PC-9 (cell line): ENCODE data around the gene GNA15. TPM values are rescaled to one million over a fixed set of nuclear protein-coding genes. Genes with fewer than 3 reads are reported as not detected.
"Not testable (repeated sequence)": the region's sequence is repeated elsewhere in the genome, so short reads cannot be mapped to it uniquely, and the experiment has no call there.

Experiments
- BruUV-seq: library from RNA; stranded (reverse); fragments of 400-500 nt; replicated peaks from 2 replicates; lab custom pipeline; 2021; lab: Mats Ljungman, UMichigan
- CTCF ChIA-PET: fragments of 300-600 bp; sonication (Branson Sonifier 250); formaldehyde crosslinking; loops from one replicate; lab custom pipeline; 2022; ENCODE audit warnings: antibody characterized with exemption; lab: Charles Lee
- POLR2A ChIA-PET: fragments of 300-600 bp; sonication (Branson Sonifier 250); formaldehyde crosslinking; loops from one replicate; lab custom pipeline; 2022; ENCODE audit warnings: antibody characterized with exemption; ENCODE audit not compliant: unreplicated experiment; lab: Charles Lee
- DNase-seq, 2 experiments: peaks; one replicate each; pipeline versions ENCODE4 v3.0.0 to v3.0.0-alpha.2; 2015 to 2022; ENCODE audit warnings: mixed read lengths in 1 of 2
- H2AFZ ChIP-seq: fragments of 200-600 bp; sonication (generic); 2 replicates; pipeline ENCODE4 v1.8.1; 2017; ENCODE audit warnings: antibody characterized with exemption
- H3F3A ChIP-seq: fragments of 200-600 bp; sonication (generic); 2 replicates; pipeline ENCODE4 v1.8.1; 2017; ENCODE audit warnings: antibody characterized with exemption, mild to moderate bottlenecking, low read depth; ENCODE audit not compliant: insufficient read depth
- H3K27ac ChIP-seq: fragments of 200-600 bp; sonication (generic); 2 replicates; pipeline ENCODE4 v1.6.1; 2016; ENCODE audit warnings: mixed run types
- H3K27me3 ChIP-seq: fragments of 200-600 bp; sonication (generic); 2 replicates; pipeline ENCODE4 v1.6.1; 2016; ENCODE audit warnings: low read depth, mixed run types; ENCODE audit not compliant: insufficient read depth
- H3K36me3 ChIP-seq: fragments of 200-600 bp; sonication (generic); 2 replicates; pipeline ENCODE4 v1.6.1; 2016; ENCODE audit warnings: low read depth, mixed run types
- H3K4me1 ChIP-seq: fragments of 200-600 bp; sonication (generic); replicated peaks from 2 replicates; pipeline ENCODE4 v1.6.1; 2016; ENCODE audit warnings: mixed run types; ENCODE audit not compliant: insufficient read depth
- H3K4me2 ChIP-seq: fragments of 200-600 bp; sonication (generic); 2 replicates; pipeline ENCODE4 v1.6.1; 2017; ENCODE audit warnings: mixed run types
- H3K4me3 ChIP-seq: fragments of 200-600 bp; sonication (generic); 2 replicates; pipeline ENCODE4 v1.6.1; 2016; ENCODE audit warnings: mixed run types
- H3K79me2 ChIP-seq: fragments of 200-600 bp; sonication (generic); 2 replicates; pipeline ENCODE4 v1.6.1; 2017; ENCODE audit warnings: low read depth, mixed run types
- H3K9me2 ChIP-seq: fragments of 200-600 bp; sonication (generic); 2 replicates; pipeline ENCODE4 v1.8.1; 2017; ENCODE audit warnings: mild to moderate bottlenecking; ENCODE audit not compliant: insufficient read depth
- H3K9me3 ChIP-seq: fragments of 200-600 bp; sonication (generic); 2 replicates; pipeline ENCODE4 v1.8.1; 2016; ENCODE audit warnings: low read depth; ENCODE audit not compliant: insufficient read depth
- H4K20me1 ChIP-seq: fragments of 200-600 bp; sonication (generic); 2 replicates; pipeline ENCODE4 v1.8.1; 2017; ENCODE audit not compliant: insufficient read depth
- CTCF ChIP-seq: fragments of 200-600 bp; sonication (generic); conservative IDR thresholded peaks from 2 replicates; pipeline ENCODE4 v1.6.1; 2017; ENCODE audit warnings: mixed run types, antibody characterized with exemption, mild to moderate bottlenecking, moderate library complexity
- EZH2 ChIP-seq: fragments of 200-600 bp; sonication (generic); IDR thresholded peaks from 2 replicates; pipeline ENCODE4 v1.8.0; 2017; ENCODE audit warnings: antibody characterized with exemption, low read depth
- intact Hi-C: fragments of 100-400 bp; cut with micrococcal nuclease; formaldehyde crosslinking; loops from one replicate; pipeline ENCODE4 v1.10.0; 2022; ENCODE audit not compliant: unreplicated experiment
- total RNA-seq: library from RNA; stranded (reverse); gene quantifications from 2 replicates; pipeline ENCODE4 v1.2.3, GENCODE V29; 2021

GNA15 gene
- total RNA-seq, 1 experiment from 2014 or later, result 14.2 TPM

- H3K4me3 ChIP-seq, result no peak overlapping the region
- H3K27ac ChIP-seq, result no peak overlapping the region
- no peaks in the 10 kb centered on the region for H3K9me3 ChIP-seq
- H3K4me2 ChIP-seq, result no peak overlapping the region
- TF ChIP-seq EZH2 (no peak), CTCF (no peak)
- H3K27me3 ChIP-seq, result no peaks in the 10 kb centered on the region
- H3K79me2 ChIP-seq, result no peaks in the 10 kb centered on the region
- H4K20me1 ChIP-seq, result no peaks in the 10 kb centered on the region
- no peaks in the 10 kb centered on the region for H3K4me1 ChIP-seq
- H2AFZ ChIP-seq, result no peak overlapping the region
- H3F3A ChIP-seq, result no peaks in the 10 kb centered on the region
- ChIA-PET POLR2A (no interaction called here), CTCF (no interaction called here)
- intact Hi-C loops, result no loop called here
- no TSS peak for BruUV-seq
- H3K9me2 ChIP-seq, result no peaks in the 10 kb centered on the region
- no peaks in the 10 kb centered on the region for H3K36me3 ChIP-seq
- no peak for DNase-seq
These were observed 16.0 kb downstream of the GNA15 start for GRCh38 chr19:3151563-3152418.

- no peak for DNase-seq
- POLR2A ChIA-PET, result no interaction called here
- Histone ChIP-seq H3K27me3 (no peaks in the 10 kb centered on the region), H3K36me3 (no peaks in the 10 kb centered on the region), H3K27ac (no peak overlapping the region), H3K4me3 (no peak overlapping the region), H3K79me2 (no peaks in the 10 kb centered on the region), H3K4me2 (no peak overlapping the region), H4K20me1 (no peaks in the 10 kb centered on the region), H3K4me1 (no peaks in the 10 kb centered on the region), H3F3A (no peaks in the 10 kb centered on the region), H3K9me3 (no peaks in the 10 kb centered on the region), H2AFZ (no peak overlapping the region), H3K9me2 (no peaks in the 10 kb centered on the region)
- no peak for TF ChIP-seq CTCF
- TF ChIP-seq EZH2, result no peak
- CTCF ChIA-PET, result no interaction called here
- intact Hi-C loops, result no loop called here
- no TSS peak for BruUV-seq
These were observed 16.6 kb downstream of the GNA15 start for GRCh38 chr19:3152419-3152780.

DNA sequence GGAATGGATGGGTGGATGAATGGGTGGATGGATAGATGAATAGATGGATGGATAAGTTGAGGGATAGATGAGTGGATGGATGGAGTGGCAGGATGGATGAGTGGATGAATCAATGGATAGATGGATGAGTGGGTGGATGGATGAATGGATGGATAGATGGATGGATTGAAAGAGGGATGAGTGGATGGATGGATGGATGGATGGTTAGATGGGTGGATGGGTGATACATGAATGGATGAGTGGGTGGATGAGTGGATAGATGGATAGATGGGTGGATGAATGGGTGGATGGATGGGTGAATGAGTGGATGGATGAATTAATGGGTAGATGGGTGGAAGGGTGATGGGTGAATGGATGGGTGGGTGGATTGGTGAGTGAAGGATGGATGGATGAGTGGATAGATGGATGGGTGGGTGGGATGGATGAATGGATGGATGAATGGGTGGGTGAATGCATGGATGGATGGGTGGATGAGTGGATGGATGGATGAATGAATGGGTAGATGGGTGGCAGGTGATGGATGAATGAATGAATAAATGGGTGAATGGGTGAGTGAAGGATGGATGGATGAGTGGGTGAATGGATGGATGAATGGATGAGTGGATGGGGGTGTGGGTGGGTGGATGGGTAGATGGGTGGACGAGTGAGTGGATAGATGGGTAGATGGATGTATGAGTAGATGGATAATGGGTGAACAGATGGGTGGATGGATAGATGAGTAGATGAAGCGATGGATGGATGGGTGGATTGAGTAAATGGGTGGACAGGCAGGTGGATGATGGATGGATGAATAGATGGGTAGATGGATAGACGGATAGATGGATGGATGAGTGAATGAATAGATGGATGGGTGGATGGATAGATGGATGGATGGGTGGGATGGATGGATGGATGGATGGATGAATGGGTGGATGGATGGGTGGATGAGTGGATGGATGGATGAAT lies 17.7 kb downstream of the GNA15 start:
- Histone ChIP-seq H3K9me2 (no peaks in the 10 kb centered on the region), H3K79me2 (no peaks in the 10 kb centered on the region), H3K36me3 (no peaks in the 10 kb centered on the region), H3K27me3 (no peaks in the 10 kb centered on the region), H3K4me2 (no peak overlapping the region), H3F3A (no peaks in the 10 kb centered on the region), H3K4me1 (no peaks in the 10 kb centered on the region), H2AFZ (no peak overlapping the region), H3K9me3 (no peaks in the 10 kb centered on the region), H3K27ac (no peak overlapping the region), H3K4me3 (no peak overlapping the region), H4K20me1 (no peaks in the 10 kb centered on the region)
- intact Hi-C loops, result no loop called here
- no peak for TF ChIP-seq EZH2
- TF ChIP-seq CTCF, result no peak
- ChIA-PET POLR2A (no interaction called here), CTCF (no interaction called here)
- no TSS peak for BruUV-seq
- DNase-seq, result no peak

- H3K27ac ChIP-seq, H3K9me3 ChIP-seq, CTCF ChIA-PET, POLR2A ChIA-PET, H3K36me3 ChIP-seq, H3K4me1 ChIP-seq, H3F3A ChIP-seq, DNase-seq, H4K20me1 ChIP-seq, H3K27me3 ChIP-seq, H3K4me3 ChIP-seq, H3K79me2 ChIP-seq, BruUV-seq, H3K9me2 ChIP-seq, H3K4me2 ChIP-seq, intact Hi-C loops, H2AFZ ChIP-seq: not testable (repeated sequence)
These were observed 18.6 kb downstream of the GNA15 start for GRCh38 chr19:3154447-3154846.
